Keratinocyte (primary cell): ENCODE results near the gene SCLY. TPM values are rescaled to one million over a fixed set of nuclear protein-coding genes. Genes with fewer than 3 reads are reported as not detected.

Experiments
- DNase-seq: peaks from one replicate; pipeline ENCODE4 v3.0.0-alpha.2; 2011; ENCODE audit warnings: low read depth, missing footprints, low spot score
- FAIRE-seq: peaks from 2 replicates; lab custom pipeline; 2011; peaks lifted over from hg19 to GRCh38; lab: Jason Lieb, UNC
- H2AFZ ChIP-seq: 2 replicates; pipeline ENCODE4 v1.6.0; 2012; ENCODE audit warnings: low read length, control low read depth, inconsistent platforms; ENCODE audit not compliant: control insufficient read depth
- H3K27ac ChIP-seq: 2 replicates; pipeline ENCODE4 v1.5.1; 2011; ENCODE audit warnings: low read length; ENCODE audit not compliant: control insufficient read depth, insufficient read depth
- H3K27me3 ChIP-seq: 3 replicates; pipeline ENCODE4 v1.6.0; 2011; ENCODE audit warnings: low read length; ENCODE audit not compliant: control insufficient read depth, insufficient read depth; ENCODE audit errors: extremely low read depth
- H3K36me3 ChIP-seq, 2 experiments: 2 replicates in 1 of 2; 3 replicates in 1 of 2; pipeline ENCODE4 v1.5.1; 2011; ENCODE audit warnings: low read length in 2 of 2, mild to moderate bottlenecking in 1 of 2; ENCODE audit not compliant: control insufficient read depth in 2 of 2, insufficient read depth in 2 of 2; ENCODE audit errors: extremely low read depth in 1 of 2
- H3K4me1 ChIP-seq: 3 replicates; pipeline ENCODE4 v1.5.1; 2011; ENCODE audit warnings: low read length; ENCODE audit not compliant: control insufficient read depth, insufficient read depth; ENCODE audit errors: extremely low read depth
- H3K4me2 ChIP-seq: 3 replicates; pipeline ENCODE4 v1.6.0; 2011; ENCODE audit warnings: low read depth, low read length; ENCODE audit not compliant: control insufficient read depth, insufficient read depth; ENCODE audit errors: extremely low read depth
- H3K4me3 ChIP-seq, 3 experiments: fragments of 200-600 bp in 1 of 3; sonication (generic) in 1 of 3; 2 replicates in 2 of 3; 3 replicates in 1 of 3; pipeline ENCODE4 v1.5.1; 2011 to 2016; ENCODE audit warnings: low read length in 3 of 3, mild to moderate bottlenecking in 3 of 3, control low read depth in 2 of 3, inconsistent platforms in 1 of 3, low read depth in 1 of 3, mixed read lengths in 1 of 3, mixed run types in 1 of 3, moderate library complexity in 1 of 3; ENCODE audit not compliant: control insufficient read depth in 2 of 3, insufficient read depth in 2 of 3; ENCODE audit errors: extremely low read depth in 1 of 3
- H3K79me2 ChIP-seq: 2 replicates; pipeline ENCODE4 v1.6.0; 2012; ENCODE audit warnings: low read length; ENCODE audit not compliant: control insufficient read depth, insufficient read depth
- H3K9ac ChIP-seq: 3 replicates; pipeline ENCODE4 v1.6.0; 2011; ENCODE audit warnings: low read length; ENCODE audit not compliant: control insufficient read depth, insufficient read depth; ENCODE audit errors: extremely low read depth
- H3K9me1 ChIP-seq: 3 replicates; pipeline ENCODE4 v1.6.0; 2011; ENCODE audit warnings: low read length; ENCODE audit not compliant: control insufficient read depth, insufficient read depth; ENCODE audit errors: extremely low read depth
- H3K9me3 ChIP-seq: 2 replicates; pipeline ENCODE4 v1.5.1; 2012; ENCODE audit warnings: low read depth, low read length; ENCODE audit not compliant: control insufficient read depth
- H4K20me1 ChIP-seq: 3 replicates; pipeline ENCODE4 v1.6.0; 2011; ENCODE audit warnings: low read length; ENCODE audit not compliant: control insufficient read depth, insufficient read depth; ENCODE audit errors: extremely low read depth
- EZH2 ChIP-seq: IDR thresholded peaks from one replicate; pipeline ENCODE4 v1.6.1; 2012; ENCODE audit warnings: inconsistent platforms, mild to moderate bottlenecking, low read length, moderate library complexity
- dilution Hi-C: fragments of 300-500 bp; cut with MboI; formaldehyde crosslinking; loops from one replicate; pipeline ENCODE4 v1.7.0; 2020; ENCODE audit warnings: low sequenced_read_pairs; ENCODE audit not compliant: extremely low pct_ligation_motif_present
- polyA plus RNA-seq, 5 experiments: library from polyadenylated mRNA; depleted of rRNA in 3 of 5; stranded (reverse) in 3 of 5; stranded (forward) in 1 of 5; unstranded in 1 of 5; fragments of >200 nt; gene quantifications; 1 replicate in 1 of 5; 2 replicates in 3 of 5; 3 replicates in 1 of 5; pipeline versions ENCODE4 v1.2.1 to v1.2.3, GENCODE V29; 2011 to 2012; ENCODE audit warnings: missing spikeins in 2 of 5, low read depth in 1 of 5, low replicate concordance in 1 of 5
- TF ChIP-seq, protein P1 (sequence below), 3 experiments: IDR thresholded peaks in 1 of 3; conservative IDR thresholded peaks in 1 of 3; optimal IDR thresholded peaks in 1 of 3; 2 replicates in 2 of 3; 3 replicates in 1 of 3; pipeline versions ENCODE3 to v1.5.1; 2011; ENCODE audit warnings: low read length in 3 of 3, mild to moderate bottlenecking in 3 of 3, moderate library complexity in 2 of 3, control low read depth in 1 of 3, inconsistent platforms in 1 of 3; ENCODE audit not compliant: insufficient read depth in 2 of 3; ENCODE audit errors: extremely low read depth in 1 of 3

Gene SCLY
- polyA plus RNA-seq, 1 donor (not counting 4 experiments of a cell fraction or from before 2014, with no cell fraction given) = 11.8 TPM

DNA sequence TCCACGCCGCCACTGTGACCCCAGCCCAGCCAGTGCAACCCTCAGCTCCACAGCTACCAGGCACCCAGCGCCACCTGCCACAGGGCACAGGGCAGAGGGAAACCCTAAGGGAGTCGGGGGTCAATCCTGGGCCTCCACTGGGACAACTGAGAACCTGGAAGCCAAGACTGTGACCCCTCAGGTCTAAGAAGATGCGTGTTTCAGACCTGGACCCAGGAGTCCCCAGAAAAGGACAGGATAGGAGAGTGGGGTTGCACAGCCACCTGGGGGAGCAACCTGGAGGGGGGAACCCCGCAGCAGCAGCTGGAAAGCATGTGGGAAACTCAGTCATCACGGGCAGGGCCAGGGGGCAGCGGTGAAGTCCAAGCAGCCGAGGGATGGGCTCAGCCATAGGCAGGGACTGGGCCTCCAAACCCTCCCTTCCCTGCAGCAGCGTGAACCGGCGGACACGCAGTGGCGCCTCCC, 43.5 kb downstream of the SCLY start:
- no peak for FAIRE-seq
- Histone ChIP-seq H3K4me2 (no peak overlapping the region), H3K4me1 (no peaks in the 10 kb centered on the region), H3K36me3 (no peaks in the 10 kb centered on the region), H4K20me1 (no peaks in the 10 kb centered on the region), H3K9ac (no peak overlapping the region), H3K9me3 (no peaks in the 10 kb centered on the region), H3K27ac (no peak overlapping the region), H2AFZ (no peak overlapping the region), H3K79me2 (no peaks in the 10 kb centered on the region), H3K27me3 (no peaks in the 10 kb centered on the region), H3K9me1 (no peaks in the 10 kb centered on the region), H3K4me3 (no peak overlapping the region)
- dilution Hi-C loops = no loop called here
- no peak for TF ChIP-seq EZH2
- TF ChIP-seq, protein P1, sequence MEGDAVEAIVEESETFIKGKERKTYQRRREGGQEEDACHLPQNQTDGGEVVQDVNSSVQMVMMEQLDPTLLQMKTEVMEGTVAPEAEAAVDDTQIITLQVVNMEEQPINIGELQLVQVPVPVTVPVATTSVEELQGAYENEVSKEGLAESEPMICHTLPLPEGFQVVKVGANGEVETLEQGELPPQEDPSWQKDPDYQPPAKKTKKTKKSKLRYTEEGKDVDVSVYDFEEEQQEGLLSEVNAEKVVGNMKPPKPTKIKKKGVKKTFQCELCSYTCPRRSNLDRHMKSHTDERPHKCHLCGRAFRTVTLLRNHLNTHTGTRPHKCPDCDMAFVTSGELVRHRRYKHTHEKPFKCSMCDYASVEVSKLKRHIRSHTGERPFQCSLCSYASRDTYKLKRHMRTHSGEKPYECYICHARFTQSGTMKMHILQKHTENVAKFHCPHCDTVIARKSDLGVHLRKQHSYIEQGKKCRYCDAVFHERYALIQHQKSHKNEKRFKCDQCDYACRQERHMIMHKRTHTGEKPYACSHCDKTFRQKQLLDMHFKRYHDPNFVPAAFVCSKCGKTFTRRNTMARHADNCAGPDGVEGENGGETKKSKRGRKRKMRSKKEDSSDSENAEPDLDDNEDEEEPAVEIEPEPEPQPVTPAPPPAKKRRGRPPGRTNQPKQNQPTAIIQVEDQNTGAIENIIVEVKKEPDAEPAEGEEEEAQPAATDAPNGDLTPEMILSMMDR (optimal IDR thresholded peaks at IDR 0.05 in 1 of 3, IDR thresholded peaks at IDR 0.05 in 1 of 3, conservative IDR thresholded peaks at IDR 0.05 in 1 of 3; ENCODE audit: extremely low read depth in 1 of 3, insufficient read depth in 2 of 3, low read length in 3 of 3) = no peak
- DNase-seq = no peak

DNA sequence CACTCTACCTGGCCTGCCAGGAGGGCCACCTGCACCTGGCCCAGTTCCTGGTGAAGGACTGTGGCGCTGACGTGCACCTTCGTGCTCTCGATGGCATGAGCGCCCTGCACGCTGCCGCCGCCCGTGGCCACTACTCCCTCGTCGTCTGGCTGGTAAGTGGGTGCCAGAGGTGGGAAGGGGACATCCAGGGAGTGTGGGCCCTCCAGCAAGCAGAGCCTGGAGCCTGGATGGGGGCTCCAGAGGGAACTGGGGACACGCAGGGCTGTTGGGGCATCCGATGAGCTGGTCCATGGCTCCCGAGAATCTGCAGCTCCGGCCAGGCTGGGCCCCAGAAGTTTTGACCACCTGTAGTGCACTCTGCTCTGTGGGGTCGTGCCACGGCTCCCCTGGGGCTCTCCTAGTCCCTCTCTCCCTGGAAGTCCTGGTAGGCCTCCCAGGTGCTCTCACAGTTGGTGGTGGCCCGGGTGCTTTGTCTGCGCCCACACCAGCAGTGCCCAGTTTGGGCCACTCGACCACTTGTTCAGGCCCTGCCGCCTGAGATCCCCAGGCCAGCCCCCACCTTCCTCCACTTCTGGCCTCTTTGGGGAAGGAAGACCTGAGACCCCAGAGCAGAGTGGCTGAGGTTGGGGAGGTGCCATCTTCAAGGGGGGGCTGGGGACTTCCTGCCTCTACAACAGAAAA, 44.0 kb downstream of the SCLY start:
- DNase-seq (no peak), FAIRE-seq (no peak)
- no peak overlapping the region for H2AFZ ChIP-seq
- H4K20me1 ChIP-seq = no peaks in the 10 kb centered on the region
- no peaks in the 10 kb centered on the region for H3K36me3 ChIP-seq
- no peak overlapping the region for H3K4me3 ChIP-seq
- H3K4me2 ChIP-seq = no peak overlapping the region
- no peaks in the 10 kb centered on the region for H3K4me1 ChIP-seq
- H3K27ac ChIP-seq = no peak overlapping the region
- dilution Hi-C loops = no loop called here
- no peak for TF ChIP-seq EZH2
- TF ChIP-seq, protein P1 (optimal IDR thresholded peaks at IDR 0.05 in 1 of 3, IDR thresholded peaks at IDR 0.05 in 1 of 3, conservative IDR thresholded peaks at IDR 0.05 in 1 of 3; ENCODE audit: extremely low read depth in 1 of 3, insufficient read depth in 2 of 3, low read length in 3 of 3) = no peak
- H3K79me2 ChIP-seq = no peaks in the 10 kb centered on the region
- H3K27me3 ChIP-seq = no peaks in the 10 kb centered on the region
- no peaks in the 10 kb centered on the region for H3K9me1 ChIP-seq
- H3K9me3 ChIP-seq = no peaks in the 10 kb centered on the region
- no peak overlapping the region for H3K9ac ChIP-seq
